ENCODE results near the gene PNLIPRP3.

DNA sequence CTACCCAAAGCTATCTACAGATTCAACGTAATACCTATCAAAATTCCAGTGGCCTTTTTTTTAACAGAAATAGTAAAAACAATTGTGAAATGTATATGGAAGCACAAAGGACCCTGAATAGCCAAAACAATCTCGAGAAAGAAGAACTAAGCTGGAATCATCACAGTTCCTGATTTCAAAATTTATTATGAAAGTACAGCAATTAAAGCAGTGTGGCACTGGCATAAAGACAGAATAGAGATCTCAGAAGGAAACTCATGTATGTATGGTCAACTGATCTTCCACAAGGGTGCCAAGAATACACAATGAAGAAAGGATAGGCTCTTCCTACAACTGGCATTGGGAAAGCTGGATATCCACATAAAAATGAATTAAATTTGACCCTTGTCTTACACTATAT lies 23.2 kb downstream of the PNLIPRP3 start:
- TF ChIP-seq, protein P1, sequence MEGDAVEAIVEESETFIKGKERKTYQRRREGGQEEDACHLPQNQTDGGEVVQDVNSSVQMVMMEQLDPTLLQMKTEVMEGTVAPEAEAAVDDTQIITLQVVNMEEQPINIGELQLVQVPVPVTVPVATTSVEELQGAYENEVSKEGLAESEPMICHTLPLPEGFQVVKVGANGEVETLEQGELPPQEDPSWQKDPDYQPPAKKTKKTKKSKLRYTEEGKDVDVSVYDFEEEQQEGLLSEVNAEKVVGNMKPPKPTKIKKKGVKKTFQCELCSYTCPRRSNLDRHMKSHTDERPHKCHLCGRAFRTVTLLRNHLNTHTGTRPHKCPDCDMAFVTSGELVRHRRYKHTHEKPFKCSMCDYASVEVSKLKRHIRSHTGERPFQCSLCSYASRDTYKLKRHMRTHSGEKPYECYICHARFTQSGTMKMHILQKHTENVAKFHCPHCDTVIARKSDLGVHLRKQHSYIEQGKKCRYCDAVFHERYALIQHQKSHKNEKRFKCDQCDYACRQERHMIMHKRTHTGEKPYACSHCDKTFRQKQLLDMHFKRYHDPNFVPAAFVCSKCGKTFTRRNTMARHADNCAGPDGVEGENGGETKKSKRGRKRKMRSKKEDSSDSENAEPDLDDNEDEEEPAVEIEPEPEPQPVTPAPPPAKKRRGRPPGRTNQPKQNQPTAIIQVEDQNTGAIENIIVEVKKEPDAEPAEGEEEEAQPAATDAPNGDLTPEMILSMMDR (tag by site-specific recombination; IDR thresholded peaks at IDR 0.05): no peak
- TF ChIP-seq, protein P2, sequence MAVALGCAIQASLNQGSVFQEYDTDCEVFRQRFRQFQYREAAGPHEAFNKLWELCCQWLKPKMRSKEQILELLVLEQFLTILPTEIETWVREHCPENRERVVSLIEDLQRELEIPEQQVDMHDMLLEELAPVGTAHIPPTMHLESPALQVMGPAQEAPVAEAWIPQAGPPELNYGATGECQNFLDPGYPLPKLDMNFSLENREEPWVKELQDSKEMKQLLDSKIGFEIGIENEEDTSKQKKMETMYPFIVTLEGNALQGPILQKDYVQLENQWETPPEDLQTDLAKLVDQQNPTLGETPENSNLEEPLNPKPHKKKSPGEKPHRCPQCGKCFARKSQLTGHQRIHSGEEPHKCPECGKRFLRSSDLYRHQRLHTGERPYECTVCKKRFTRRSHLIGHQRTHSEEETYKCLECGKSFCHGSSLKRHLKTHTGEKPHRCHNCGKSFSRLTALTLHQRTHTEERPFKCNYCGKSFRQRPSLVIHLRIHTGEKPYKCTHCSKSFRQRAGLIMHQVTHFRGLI (tag by site-specific recombination; IDR thresholded peaks at IDR 0.05): no peak
- TF ChIP-seq, protein P3, sequence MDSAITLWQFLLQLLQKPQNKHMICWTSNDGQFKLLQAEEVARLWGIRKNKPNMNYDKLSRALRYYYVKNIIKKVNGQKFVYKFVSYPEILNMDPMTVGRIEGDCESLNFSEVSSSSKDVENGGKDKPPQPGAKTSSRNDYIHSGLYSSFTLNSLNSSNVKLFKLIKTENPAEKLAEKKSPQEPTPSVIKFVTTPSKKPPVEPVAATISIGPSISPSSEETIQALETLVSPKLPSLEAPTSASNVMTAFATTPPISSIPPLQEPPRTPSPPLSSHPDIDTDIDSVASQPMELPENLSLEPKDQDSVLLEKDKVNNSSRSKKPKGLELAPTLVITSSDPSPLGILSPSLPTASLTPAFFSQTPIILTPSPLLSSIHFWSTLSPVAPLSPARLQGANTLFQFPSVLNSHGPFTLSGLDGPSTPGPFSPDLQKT (IDR thresholded peaks at IDR 0.05; ENCODE audit: borderline replicate concordance, low read depth, low read length): no peak
- TF ChIP-seq ZNF169 (tag by site-specific recombination; IDR thresholded peaks at IDR 0.05): no peak
- no peak for TF ChIP-seq ZNF311 (tag by site-specific recombination; IDR thresholded peaks at IDR 0.05; ENCODE audit: borderline replicate concordance)
- TF ChIP-seq ZBTB48 (tag by site-specific recombination; IDR thresholded peaks at IDR 0.05): no peak
